Daoy (cell line): ENCODE data around the gene LAMA2. TPM values are rescaled to one million over a fixed set of nuclear protein-coding genes. Genes with fewer than 3 reads are reported as not detected.

Experiments used
- DNase-seq: peaks from one replicate; pipeline ENCODE4 v3.0.0-alpha.2; 2015; ENCODE audit warnings: low read depth
- total RNA-seq: library from RNA; depleted of rRNA; stranded (reverse); fragments of >200 nt; shearing (Covaris generic); gene quantifications from 2 replicates; pipeline ENCODE4 v1.2.3, GENCODE V29; 2014

Gene LAMA2
- total RNA-seq, 1 experiment from 2014 or later = 0.46 TPM

DNA sequence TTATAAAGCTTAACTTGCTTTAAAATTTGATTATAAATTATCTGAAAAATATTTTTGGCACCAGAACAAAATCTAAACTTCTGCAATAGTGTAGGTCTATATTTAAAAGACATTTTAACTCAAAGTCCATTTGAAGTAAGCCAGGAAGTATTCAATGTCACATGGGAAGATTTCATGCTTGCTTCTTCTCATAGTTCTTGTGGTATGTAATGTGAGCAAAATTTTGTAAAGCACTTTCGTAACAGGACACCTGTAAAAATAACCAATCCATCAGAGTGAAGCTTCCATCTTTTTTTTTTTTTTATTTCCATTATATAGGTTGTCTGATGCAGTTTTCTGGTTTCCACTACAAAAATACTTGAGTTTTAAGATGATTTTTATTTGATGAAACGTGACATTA lies 386.1 kb downstream of the LAMA2 start:
- no peak for DNase-seq

DNA sequence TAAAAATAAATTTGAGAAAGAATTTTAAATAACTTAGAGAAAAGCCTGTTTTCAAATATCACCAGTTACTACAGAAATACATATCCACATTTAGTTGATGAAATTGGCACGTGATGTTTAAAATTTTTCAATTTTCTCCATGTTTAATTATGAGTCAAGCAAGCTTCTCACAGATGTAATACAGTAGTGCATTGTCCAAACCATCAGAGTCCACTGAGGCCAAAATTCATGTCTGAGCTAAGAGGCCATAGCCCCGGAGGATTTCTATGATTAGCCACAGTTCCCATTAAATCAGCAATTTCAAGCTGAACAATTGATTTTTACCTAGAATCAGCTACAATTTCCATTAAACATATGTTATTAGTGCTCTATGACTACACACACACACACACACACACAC lies 387.0 kb downstream of the LAMA2 start:
- no peak for DNase-seq

DNA sequence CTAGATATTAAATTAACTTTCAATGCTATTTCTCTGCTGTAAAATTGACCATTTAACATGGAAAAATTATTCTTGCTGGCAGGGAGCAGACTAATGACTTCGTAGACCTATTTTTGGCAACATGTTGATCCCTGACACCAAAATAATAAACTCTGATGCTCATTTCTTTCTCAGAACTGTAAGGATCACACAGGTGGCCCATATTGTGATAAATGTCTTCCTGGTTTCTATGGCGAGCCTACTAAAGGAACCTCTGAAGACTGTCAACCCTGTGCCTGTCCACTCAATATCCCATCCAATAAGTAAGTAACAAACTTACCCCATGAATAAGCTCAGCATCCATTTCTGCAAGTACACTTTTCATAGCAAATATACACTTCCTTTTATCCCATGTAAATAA lies 387.5 kb downstream of the LAMA2 start:
- no peak for DNase-seq

DNA sequence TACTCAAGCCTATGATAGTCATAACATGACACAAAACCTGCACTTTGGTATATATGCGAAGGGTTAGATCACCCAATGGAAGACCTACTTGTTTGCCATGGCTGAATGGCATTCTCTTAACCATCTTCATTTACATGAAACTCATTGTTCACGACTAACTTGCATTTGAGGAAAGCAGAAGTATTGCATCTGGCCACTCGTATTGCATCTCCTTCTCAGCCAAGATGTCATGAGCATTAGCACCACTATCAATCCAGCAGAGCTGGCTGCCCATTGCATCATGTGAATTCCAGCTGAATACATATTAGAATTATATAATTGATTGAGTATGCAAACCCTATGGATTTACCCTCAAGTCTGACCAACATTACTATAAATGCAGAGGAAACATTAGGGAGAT lies 390.2 kb downstream of the LAMA2 start:
- no peak for DNase-seq

DNA sequence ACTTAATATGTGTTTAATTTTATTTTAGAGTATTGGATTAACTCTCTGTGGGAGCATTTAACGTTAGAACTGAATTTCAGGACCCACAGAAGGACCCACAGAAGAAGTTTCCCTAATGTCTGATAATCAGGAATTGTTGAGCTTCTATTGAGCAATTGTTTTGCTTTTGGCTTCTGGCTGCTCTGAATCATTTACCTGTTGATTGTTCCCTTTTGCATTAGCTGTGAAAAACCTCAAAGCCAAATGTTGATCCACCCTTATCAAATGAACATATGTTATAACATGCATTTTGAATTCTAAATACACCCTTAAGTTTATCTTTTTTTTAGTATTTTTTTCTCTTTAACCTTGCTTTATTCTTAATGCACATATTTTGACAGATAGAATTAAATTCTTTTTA lies 393.5 kb downstream of the LAMA2 start:
- DNase-seq = no peak

DNA sequence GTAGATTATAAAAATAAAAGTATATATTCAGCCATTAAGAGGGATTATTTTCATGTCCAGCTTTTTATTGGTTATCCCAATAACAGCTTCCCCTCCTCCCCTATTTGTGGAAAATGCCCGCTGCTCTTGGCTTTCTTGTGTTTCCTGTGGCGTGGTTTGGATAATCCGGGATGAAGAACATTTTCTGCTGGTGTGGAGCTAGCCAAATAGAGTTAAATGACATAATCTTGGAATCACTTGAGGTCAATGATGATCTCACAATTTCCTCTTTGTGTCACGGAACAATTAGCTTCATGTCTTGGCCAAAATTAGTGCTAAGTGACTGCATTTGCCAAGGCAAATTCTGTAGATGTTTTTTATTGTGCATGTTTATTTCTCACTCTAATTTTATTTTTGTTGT lies 394.0 kb downstream of the LAMA2 start:
- DNase-seq = no peak

DNA sequence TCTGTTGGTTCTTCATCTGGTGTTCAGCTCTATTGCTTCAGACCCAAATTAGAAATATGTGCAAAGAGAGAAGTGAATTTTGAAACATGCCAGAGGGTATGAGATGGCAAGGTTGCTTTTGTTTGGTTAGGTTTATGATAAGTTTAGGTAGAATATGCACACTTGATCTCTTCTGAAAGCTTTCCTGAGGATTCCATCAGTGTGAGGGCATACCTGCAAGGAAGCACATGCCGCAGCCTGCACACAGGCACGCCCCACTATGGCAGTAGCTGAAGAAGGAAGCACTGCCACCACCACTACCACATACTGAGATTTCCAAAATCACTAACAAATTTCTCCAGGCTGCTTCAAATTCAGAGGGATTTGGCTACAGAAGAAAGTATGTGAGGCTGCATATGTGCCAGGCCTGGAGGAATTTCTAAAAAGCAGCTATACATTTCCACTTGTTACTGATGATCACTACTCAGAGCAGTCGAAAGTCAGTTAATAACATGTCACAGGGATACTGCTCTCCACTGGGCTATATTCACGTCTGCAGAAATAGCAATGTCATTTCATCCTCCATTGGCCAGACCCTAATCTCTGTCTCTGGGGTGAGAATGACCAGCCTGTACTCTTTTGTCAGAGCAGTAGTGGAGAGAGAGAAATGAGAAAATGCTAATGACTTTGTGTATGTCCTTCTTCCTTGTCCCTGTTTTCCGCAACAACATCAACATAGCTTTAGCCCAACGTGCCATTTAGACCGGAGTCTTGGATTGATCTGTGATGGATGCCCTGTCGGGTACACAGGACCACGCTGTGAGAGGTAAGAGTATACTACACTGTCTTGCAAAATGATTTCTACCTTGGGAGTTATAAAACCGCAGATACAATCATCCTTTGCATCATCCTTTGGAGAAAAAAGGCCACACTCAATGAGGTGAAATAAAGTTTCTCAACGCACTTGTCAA lies 396.7 kb downstream of the LAMA2 start:
- DNase-seq = no peak

DNA sequence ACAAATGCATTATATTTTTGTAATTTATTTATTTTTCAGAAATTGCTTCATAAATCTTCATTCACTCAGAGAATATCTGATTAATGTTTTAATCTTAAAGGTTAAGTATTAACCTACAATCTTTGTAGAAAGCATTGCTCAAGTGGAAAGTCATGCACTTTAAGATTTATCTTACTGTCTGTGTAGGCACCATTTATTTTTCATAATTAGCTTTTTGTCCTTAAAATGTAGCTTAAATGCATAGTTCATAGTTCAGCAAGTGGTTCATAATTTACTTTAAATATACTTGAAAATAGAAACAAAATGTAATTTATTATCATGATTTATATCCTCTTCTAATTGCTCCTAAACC lies 397.3 kb downstream of the LAMA2 start:
- DNase-seq = no peak

DNA sequence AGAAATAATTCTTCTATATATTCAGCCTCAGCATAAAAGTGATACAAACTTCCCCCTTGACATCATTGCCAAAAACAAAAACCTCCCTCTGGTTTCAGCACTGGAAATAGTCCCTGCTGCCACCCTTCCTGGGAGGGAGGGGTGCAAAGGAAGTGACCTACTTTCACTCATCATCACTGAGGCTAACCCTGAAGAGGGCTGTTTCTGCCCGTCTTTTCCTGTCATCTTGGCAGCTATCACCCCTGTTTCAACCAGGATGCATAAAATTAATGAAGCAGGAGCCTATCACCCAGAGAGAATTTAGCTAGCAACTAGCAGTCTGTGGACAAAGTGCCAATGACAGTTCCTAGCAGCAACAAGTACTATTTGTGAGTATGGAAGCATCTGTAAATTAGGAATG lies 397.8 kb downstream of the LAMA2 start:
- DNase-seq = no peak

DNA sequence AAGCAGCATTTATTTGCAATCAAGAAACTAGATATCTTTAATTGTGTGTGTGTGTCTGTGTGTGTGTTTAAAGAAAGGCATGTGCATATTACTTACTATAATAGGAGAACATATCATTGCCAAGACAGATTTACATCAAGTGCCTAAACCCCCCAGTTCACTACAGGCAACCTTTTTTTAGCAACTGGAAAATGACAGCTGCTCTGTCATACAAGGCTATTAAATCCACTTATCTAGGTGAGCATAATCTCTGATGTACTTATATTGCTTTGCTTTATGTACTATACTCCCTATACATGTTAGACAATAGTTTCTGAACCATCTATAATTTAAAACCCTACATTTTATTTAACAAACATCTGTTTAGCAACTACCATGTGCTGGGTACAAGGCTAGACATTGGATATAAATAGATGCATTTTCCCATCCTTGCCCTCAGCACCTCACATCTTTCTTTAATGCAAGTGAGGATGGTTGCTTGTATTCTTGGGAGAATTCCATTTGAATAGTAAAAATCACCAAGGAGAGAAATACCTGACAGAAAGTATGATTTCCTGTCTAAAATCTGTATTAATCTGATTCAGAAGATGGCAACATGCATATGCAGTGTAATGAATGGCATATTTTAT lies 398.3 kb downstream of the LAMA2 start:
- no peak for DNase-seq

DNA sequence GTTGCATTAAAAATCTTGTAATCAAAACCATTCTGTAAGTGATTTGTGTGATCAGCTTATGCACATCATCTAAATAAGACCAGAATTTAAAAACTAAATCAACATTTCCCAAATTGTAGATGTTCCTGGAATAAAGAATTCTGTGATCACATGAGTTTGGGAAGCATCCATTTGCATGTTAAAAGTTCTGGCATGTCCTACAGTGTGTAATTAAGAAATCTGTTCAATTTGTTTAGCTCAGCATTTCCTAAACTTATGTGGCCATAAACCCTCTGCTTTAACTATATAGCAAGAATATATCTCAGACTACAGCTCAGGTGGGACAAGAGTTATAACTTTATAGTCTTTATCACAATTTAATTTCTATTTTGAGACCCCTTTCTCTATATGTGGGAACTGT lies 399.1 kb downstream of the LAMA2 start:
- no peak for DNase-seq

DNA sequence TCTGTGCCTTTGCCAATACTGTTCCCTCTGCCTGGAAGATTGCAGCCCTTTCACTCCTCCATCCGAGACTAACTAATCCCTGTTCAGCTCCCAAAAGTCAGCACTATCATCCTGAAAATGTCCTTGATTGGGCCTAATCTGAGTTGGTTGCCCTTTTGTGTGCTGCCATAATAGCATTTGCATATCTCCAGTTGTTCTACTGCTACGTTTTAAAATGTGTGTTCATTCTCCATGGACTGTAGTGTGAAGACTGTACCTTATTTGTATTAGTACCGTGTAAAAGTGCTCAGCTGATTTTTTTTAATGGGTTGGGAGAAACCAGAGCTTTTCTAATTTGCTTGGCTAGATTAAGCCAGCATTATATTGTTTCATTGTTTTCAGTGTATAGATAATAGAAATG lies 401.3 kb downstream of the LAMA2 start:
- no peak for DNase-seq

DNA sequence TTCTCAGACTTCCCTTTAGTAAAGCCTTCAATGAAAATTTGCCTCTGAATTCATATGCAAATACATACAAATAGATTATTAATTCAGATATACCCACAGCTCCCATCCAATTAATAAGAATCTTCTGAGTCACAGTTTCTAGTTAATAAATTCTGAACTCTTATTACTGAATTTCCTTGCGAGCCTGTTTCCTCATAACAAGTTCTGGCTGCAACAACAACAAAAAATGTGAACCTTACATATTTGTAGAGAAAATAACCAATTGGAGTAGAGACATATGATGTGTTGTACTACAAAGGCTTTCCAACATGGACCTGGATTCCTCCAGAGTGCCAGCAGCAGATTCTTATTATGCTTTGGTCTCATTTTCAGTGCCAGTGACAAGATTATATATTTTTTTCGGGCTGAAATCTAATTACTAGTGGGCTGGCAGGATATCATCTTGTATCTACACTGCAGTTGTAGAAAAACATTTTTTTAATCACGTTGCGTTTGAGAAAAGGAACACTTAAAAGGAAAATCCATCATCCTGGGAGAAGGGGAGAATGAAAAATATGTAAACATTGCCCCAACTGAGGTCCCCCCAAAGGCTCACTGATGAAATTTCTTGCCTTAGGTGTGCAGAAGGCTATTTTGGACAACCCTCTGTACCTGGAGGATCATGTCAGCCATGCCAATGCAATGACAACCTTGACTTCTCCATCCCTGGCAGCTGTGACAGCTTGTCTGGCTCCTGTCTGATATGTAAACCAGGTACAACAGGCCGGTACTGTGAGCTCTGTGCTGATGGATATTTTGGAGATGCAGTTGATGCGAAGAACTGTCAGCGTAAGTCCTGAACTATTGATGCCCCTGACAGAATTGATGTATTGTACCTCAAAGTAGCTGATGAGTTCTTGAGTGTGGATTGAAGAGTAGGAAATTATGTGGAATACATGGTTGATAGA lies 404.6 kb downstream of the LAMA2 start:
- DNase-seq = no peak

DNA sequence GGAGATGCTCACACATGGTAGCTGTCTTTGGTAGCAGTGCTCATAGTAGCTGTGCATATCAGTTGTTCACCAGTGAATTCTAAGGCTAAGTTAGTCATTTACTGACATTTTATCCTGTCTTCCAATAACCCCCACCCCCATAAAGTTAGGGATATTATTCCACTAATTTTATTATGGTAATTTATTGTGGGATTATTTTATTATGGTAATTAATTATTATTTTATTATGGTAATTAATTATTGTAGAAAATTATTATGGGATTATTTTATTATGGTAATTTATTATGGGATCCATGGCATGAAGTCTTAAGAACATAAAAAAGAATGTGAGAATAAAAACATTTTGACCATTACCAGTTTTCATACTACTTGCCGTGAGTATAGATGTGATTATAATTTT lies 406.5 kb downstream of the LAMA2 start:
- no peak for DNase-seq

DNA sequence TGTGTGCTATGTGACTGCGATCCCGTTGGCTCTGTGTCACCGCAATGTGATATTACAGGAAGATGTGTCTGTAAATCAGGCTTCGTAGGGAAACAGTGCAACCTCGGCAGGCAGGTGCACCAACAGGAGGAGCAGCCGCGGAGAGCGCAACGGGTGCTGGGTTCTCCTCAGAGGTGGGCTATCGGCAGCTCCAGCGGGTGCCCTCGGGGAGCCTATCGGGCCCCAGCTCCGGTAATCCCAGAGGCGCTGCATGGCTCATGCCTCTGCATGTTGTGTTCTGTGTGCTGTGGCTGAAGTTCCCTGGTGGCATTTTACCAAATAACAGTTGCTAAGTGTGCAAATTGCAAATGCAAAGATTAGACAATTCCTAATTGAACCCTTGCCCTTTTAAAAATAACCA lies 409.9 kb downstream of the LAMA2 start:
- no peak for DNase-seq

DNA sequence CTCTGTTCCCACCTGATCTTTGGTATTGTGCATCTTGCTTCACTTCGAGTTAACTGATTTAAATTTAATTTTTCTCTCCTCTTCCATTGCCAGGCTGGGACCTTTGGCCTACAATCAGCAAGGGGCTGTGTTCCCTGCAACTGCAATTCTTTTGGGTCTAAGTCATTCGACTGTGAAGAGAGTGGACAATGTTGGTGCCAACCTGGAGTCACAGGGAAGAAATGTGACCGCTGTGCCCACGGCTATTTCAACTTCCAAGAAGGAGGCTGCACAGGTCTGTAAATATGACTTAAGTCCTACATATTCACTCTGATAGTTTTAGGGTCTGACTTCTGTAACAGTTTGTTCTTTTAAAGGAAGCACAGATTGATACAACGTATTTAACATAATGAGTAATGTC lies 414.7 kb downstream of the LAMA2 start:
- no peak for DNase-seq

DNA sequence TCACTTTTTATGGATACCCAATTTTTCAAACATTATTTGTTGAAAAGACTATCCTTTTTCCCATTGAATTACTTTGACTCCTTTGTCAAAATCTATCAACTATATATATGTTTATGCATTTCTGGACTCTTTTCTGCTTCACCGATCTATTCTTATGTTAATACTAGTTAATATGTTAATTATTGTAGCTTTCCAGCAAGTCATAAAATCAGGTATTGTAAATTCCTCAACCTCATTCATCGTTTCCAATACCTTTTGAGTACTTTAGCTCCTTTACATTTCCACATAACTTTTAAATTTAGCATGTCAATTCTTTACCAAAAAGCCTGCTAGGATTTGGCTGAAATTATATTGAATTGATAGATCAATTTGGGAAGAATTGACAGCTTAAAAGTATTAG lies 419.7 kb downstream of the LAMA2 start:
- DNase-seq = no peak

DNA sequence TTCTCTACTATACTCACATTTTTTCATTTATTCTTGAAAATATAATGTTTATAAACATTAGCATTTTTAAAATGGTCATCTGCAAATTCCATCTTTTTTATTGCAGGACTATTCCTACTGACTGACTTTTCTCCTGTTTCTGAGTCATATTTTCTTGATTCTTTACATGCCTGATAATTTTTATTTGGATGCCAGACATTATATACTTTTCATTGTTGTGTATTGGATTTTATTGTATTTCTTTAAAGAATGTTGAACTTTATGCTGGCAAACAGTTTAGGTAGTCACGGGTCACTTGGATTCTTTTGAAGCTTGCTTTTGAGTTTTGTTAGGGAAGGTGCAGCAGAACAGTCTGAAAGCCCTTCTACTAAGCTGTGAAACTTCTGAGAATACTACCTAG lies 423.9 kb downstream of the LAMA2 start:
- no peak for DNase-seq

DNA sequence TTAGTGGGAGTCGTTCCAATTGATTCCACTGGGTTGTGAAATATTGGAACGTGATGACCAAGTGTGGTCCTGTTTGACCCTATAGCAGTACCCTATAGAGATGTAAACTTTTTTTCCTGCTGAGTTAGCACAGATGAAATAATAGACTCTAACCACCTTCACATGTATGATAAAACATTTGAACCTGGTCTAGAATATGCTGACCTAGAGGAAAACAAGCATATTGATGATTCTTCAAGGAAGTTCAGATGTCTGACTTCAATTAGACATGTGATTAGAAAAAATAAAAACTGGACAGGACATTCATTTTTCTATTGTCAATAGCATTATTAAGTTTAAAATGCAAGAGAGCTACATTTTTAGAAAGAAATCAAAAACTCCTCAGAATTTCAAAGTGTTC lies 424.9 kb downstream of the LAMA2 start:
- DNase-seq = no peak

DNA sequence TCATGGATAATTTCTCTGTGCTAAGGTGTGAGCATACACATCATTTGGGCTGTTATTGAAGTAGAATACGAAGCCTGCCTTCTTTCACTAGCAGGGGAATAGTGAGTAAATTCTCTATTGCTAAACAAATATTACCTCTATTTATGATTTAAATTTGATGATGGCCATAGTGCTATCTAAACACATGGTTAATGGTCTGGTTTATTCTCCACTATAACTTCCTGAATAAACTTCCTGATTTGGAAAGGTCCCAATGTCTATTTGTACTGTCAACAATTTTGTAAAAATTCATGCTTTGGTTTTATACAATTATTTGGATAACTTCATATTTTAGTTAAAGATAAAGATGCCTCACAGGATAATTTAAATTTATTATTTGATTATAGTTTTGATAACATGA lies 426.2 kb downstream of the LAMA2 start:
- no peak for DNase-seq

DNA sequence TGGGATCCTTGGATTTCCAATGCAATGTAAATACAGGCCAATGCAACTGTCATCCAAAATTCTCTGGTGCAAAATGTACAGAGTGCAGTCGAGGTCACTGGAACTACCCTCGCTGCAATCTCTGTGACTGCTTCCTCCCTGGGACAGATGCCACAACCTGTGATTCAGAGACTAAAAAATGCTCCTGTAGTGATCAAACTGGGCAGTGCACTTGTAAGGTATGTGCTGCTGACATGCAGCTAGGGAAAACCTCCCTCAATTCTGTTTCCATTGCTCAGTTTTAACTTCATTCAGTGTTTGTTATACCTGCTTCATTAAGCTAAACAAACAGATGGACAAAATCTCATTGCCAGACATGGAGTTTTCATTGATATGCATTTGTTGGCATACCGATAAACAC lies 429.9 kb downstream of the LAMA2 start:
- DNase-seq = peak; percentile 35

DNA sequence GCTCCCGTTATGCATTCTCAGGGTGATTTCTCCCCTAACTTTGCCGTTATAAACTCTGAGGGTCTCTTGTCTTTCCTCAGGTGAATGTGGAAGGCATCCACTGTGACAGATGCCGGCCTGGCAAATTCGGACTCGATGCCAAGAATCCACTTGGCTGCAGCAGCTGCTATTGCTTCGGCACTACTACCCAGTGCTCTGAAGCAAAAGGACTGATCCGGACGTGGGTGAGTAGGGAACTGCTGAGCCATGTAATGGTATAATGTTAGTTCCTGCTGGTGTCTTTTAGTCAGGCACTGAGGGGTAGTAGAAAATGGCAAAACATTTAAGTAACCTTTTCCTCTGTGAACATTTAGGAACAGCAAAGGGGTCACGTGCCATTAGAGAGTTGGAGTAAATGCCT lies 431.6 kb downstream of the LAMA2 start:
- no peak for DNase-seq
